SU-DHL-6 (cell line): Measurements from ENCODE around the gene DHX35.

Experiments used
- H2AFZ ChIP-seq: fragments of 200-600 bp; sonication (generic); 2 replicates; pipeline ENCODE4 v1.6.1; 2014; ENCODE audit warnings: low read depth, mild to moderate bottlenecking, moderate library complexity, mixed read lengths, antibody characterized with exemption, low read length; ENCODE audit not compliant: severe bottlenecking
- H3F3A ChIP-seq: fragments of 200-600 bp; shearing (Covaris generic); 2 replicates; pipeline ENCODE4 v1.6.0; 2016; ENCODE audit warnings: antibody characterized with exemption, mild to moderate bottlenecking; ENCODE audit not compliant: insufficient read depth
- H3K27ac ChIP-seq: fragments of 200-600 bp; sonication (generic); 2 replicates; pipeline ENCODE4 v1.5.1; 2016; ENCODE audit warnings: low read depth, mild to moderate bottlenecking, low read length, moderate library complexity, mixed read lengths
- H3K27me3 ChIP-seq: fragments of 200-600 bp; sonication (generic), shearing (Covaris generic); 2 replicates; pipeline ENCODE4 v1.6.0; 2014; ENCODE audit warnings: mild to moderate bottlenecking, low read length
- H3K36me3 ChIP-seq: fragments of 200-600 bp; sonication (generic); 2 replicates; pipeline ENCODE4 v1.6.1; 2014; ENCODE audit warnings: mild to moderate bottlenecking, low read length, mixed read lengths
- H3K4me2 ChIP-seq: fragments of 300-600, 200-600 bp; shearing (Covaris generic), sonication (generic); 2 replicates; pipeline ENCODE4 v1.6.0; 2014; ENCODE audit warnings: low read length, low read depth, mild to moderate bottlenecking; ENCODE audit not compliant: poor library complexity, severe bottlenecking
- H3K4me3 ChIP-seq: fragments of 200-600 bp; sonication (generic); 2 replicates; pipeline ENCODE4 v1.5.1; 2014; ENCODE audit warnings: antibody characterized with exemption, low read length, mild to moderate bottlenecking, mixed read lengths; ENCODE audit not compliant: insufficient read depth, poor library complexity, severe bottlenecking
- H3K79me2 ChIP-seq: fragments of 200-600 bp; sonication (generic); 2 replicates; pipeline ENCODE4 v1.6.1; 2014; ENCODE audit warnings: mild to moderate bottlenecking, low read length, moderate library complexity; ENCODE audit not compliant: insufficient read depth
- H3K9ac ChIP-seq: fragments of 200-600 bp; sonication (generic); 2 replicates; pipeline ENCODE4 v1.7.0; 2014; ENCODE audit warnings: mild to moderate bottlenecking, low read length
- H3K9me2 ChIP-seq: fragments of 200-600 bp; sonication (generic); replicated peaks from 2 replicates; pipeline ENCODE4 v1.6.1; 2014; ENCODE audit warnings: low read length; ENCODE audit not compliant: insufficient read depth
- H3K9me3 ChIP-seq: fragments of 200-600 bp; sonication (generic); 2 replicates; pipeline ENCODE4 v1.6.1; 2014; ENCODE audit warnings: low read length, mixed read lengths; ENCODE audit not compliant: insufficient read depth
- H4K20me1 ChIP-seq: fragments of 200-600 bp; sonication (generic); 2 replicates; pipeline ENCODE4 v1.6.1; 2014; ENCODE audit warnings: low read depth, mild to moderate bottlenecking, antibody characterized with exemption, low read length, moderate library complexity, mixed read lengths
- EZH2phosphoT487 ChIP-seq: fragments of 200-600 bp; sonication (generic), shearing (Covaris generic); conservative IDR thresholded peaks from 2 replicates; pipeline ENCODE4 v1.6.1; 2018; ENCODE audit warnings: mild to moderate bottlenecking, antibody characterized with exemption, low read length, moderate library complexity, mixed read lengths
- TF ChIP-seq, protein P1 (sequence below): fragments of 200-600 bp; sonication (generic); IDR thresholded peaks from one replicate; pipeline ENCODE4 v1.5.1; 2017; ENCODE audit warnings: antibody characterized with exemption, mild to moderate bottlenecking, low read length, moderate library complexity; ENCODE audit not compliant: insufficient read depth, poor library complexity, severe bottlenecking

DHX35 gene

DNA sequence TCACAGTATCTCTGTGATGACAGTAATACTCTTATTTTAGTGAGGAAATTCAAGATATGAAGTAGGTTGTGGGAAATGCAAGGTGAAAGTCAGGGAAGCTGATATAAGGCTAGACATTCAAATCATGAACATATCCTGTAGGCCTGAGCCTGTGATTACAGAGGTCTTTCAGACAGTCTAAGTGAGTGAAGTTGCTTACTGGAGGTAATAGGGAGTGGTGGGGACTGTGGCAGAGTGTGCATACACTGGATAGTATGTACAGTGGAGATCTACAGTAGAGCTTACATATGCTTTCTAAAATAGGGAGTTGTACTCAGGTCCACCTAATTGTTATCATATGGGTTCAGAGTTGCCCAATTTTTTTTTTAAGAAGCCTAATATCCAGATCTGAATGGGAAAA is 3.1 kb downstream of the DHX35 start:
- H3K9ac ChIP-seq, result no peak overlapping the region
- TF ChIP-seq, protein P1, sequence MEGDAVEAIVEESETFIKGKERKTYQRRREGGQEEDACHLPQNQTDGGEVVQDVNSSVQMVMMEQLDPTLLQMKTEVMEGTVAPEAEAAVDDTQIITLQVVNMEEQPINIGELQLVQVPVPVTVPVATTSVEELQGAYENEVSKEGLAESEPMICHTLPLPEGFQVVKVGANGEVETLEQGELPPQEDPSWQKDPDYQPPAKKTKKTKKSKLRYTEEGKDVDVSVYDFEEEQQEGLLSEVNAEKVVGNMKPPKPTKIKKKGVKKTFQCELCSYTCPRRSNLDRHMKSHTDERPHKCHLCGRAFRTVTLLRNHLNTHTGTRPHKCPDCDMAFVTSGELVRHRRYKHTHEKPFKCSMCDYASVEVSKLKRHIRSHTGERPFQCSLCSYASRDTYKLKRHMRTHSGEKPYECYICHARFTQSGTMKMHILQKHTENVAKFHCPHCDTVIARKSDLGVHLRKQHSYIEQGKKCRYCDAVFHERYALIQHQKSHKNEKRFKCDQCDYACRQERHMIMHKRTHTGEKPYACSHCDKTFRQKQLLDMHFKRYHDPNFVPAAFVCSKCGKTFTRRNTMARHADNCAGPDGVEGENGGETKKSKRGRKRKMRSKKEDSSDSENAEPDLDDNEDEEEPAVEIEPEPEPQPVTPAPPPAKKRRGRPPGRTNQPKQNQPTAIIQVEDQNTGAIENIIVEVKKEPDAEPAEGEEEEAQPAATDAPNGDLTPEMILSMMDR, result no peak
- no peak for TF ChIP-seq EZH2phosphoT487
- no peak overlapping the region for H3K4me2 ChIP-seq
- H3K27me3 ChIP-seq, result no peaks in the 10 kb centered on the region
- H3K9me3 ChIP-seq, result no peaks in the 10 kb centered on the region
- no peaks in the 10 kb centered on the region for H3K9me2 ChIP-seq
- no peak overlapping the region for H3K27ac ChIP-seq
- H4K20me1 ChIP-seq, result no peaks in the 10 kb centered on the region
- no peaks in the 10 kb centered on the region for H3K36me3 ChIP-seq
- peaks cover 64% of the 10 kb centered on the region for H3K79me2 ChIP-seq
- H3K4me3 ChIP-seq, result no peak overlapping the region
- H2AFZ ChIP-seq, result no peak overlapping the region
- H3F3A ChIP-seq, result no peaks in the 10 kb centered on the region

DNA sequence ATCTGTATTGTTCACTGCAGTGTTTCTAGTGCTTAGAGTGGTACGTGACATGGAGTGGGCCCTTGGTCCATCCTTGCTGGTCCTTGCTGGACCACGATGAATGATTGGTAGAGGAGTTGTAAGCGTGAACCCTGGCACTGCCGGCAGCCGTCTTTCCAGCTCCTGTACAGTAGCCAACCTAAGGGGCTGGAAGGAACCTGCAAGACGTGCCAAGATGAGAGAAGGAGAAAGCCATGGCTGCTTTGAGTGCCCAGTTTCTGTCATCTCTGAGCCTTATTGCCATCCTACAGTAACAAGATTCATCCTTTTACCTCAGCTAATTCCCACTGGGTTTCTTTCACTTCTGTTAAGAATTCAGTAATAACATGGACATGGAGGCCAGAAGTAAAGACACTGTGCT is 5.9 kb downstream of the DHX35 start:
- no peak overlapping the region for H3K4me3 ChIP-seq
- no peaks in the 10 kb centered on the region for H4K20me1 ChIP-seq
- no peaks in the 10 kb centered on the region for H3K9me3 ChIP-seq
- H3K79me2 ChIP-seq, result peaks cover 49% of the 10 kb centered on the region
- H3F3A ChIP-seq, result no peaks in the 10 kb centered on the region
- TF ChIP-seq, protein P1, result no peak
- no peak for TF ChIP-seq EZH2phosphoT487
- peaks cover 8% of the 10 kb centered on the region; the same call in 1 of the 2 replicates for H3K36me3 ChIP-seq
- no peak overlapping the region for H3K9ac ChIP-seq
- no peak overlapping the region for H2AFZ ChIP-seq
- H3K4me2 ChIP-seq, result no peak overlapping the region
- no peaks in the 10 kb centered on the region for H3K27me3 ChIP-seq
- no peaks in the 10 kb centered on the region for H3K9me2 ChIP-seq
- H3K27ac ChIP-seq, result no peak overlapping the region

DNA sequence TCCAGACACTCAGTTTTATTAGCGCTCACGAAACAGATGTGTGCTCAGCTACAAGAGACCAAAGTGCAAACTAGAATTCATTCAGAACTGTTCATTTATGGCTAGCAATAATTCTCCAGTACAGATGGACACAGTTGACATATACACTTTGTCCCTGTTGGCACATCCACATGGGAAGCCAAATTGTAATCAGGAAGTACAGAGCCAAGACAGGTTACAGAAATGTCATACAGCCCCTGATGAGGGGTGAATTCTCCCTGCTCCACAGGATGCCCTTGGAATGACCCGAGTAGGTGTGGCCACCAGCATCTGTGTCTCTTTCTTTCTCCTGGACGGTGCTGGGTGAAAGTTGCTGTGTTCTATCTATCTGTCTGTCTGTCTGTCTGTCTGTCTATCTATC is 7.6 kb downstream of the DHX35 start:
- Histone ChIP-seq H4K20me1 (no peaks in the 10 kb centered on the region), H3K4me3 (no peak overlapping the region), H3F3A (no peaks in the 10 kb centered on the region), H3K9ac (no peak overlapping the region), H3K4me2 (no peak overlapping the region), H3K27ac (no peak overlapping the region), H3K36me3 (peaks cover 9% of the 10 kb centered on the region; the same call in 1 of the 2 replicates), H2AFZ (no peak overlapping the region), H3K27me3 (no peaks in the 10 kb centered on the region), H3K9me2 (no peaks in the 10 kb centered on the region), H3K9me3 (no peaks in the 10 kb centered on the region), H3K79me2 (peaks cover 34% of the 10 kb centered on the region)
- TF ChIP-seq EZH2phosphoT487, result no peak
- TF ChIP-seq, protein P1, result no peak
